SH-SY5Y (cell line): Measurements from ENCODE around the gene NR1H4.

Experiments
- GATA2 ChIP-seq: IDR thresholded peaks from 2 replicates; pipeline ENCODE4 v1.6.1; 2011; ENCODE audit warnings: mild to moderate bottlenecking, low read depth, low read length
- GATA3 ChIP-seq: IDR thresholded peaks from 2 replicates; pipeline ENCODE4 v1.6.1; 2011; ENCODE audit warnings: low read depth, mild to moderate bottlenecking, low read length, moderate library complexity

- no peak for TF ChIP-seq GATA2
- TF ChIP-seq GATA3, result no peak
Observed at GRCh38 chr12:100437038-100437841, 36.4 kb upstream of the NR1H4 start.
